Endometrial microvascular endothelial cells (primary cell): Measurements from ENCODE around the gene NTRK3. TPM values are rescaled to one million over a fixed set of nuclear protein-coding genes. Genes with fewer than 3 reads are reported as not detected.

ENCODE experiments used
- in situ Hi-C: cut with HindIII; loops from 2 replicates; pipeline ENCODE4 v1.10.0; 2017; ENCODE audit warnings: low sequenced_read_pairs, low pct_unique_long_range_greater_than_20kb; ENCODE audit errors: inconsistent ontology term
- total RNA-seq: library from RNA; depleted of rRNA; stranded (reverse); fragments of >200 nt; gene quantifications from one replicate; pipeline ENCODE4 v1.2.3, GENCODE V29; 2015; ENCODE audit errors: inconsistent ontology term

Gene NTRK3
- total RNA-seq, 1 donor from 2014 or later: not detected

DNA sequence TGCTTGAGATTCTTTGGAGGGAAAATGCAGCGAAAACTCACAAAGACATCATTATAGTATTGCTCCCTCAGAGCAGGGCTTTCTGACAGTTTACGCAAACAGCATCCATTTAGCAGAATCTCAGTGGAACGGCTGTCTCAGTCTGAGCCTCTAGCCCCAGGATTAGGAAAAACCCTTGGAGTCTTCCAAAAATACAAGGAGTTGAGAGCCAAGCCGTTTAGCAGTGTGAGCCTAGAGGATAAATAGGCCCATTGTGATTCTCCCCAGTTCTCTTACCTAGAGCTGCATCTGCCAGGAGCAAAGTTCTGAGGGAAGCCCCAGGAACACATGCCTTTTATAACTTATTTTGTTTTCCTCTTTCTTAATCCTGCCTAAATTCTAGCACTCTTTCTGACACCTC is 359.6 kb downstream of the NTRK3 start:
- in situ Hi-C loops: no loop called here

GRCh38 chr15:87887177-87887576 is 369.4 kb downstream of the NTRK3 start:
- in situ Hi-C loops: no loop called here

DNA sequence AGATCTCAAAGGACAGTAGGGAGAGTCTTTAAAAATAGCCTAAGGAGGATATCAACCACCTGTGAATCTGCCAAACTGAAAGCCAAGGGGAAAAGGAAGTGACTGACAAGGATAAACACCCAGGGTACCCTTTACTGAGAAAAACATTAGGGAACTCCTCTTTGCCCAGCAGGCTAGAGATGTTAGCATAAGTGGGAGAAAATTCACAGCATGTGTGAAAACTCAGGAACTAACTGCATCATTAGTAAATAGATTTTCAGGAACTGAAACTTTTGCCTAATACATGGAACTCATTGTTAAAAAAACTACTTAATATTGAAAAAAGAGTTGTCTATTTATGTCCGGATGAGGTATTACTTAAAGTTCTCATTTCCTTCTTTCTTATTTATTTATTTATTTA is 375.5 kb downstream of the NTRK3 start:
- in situ Hi-C loops: no loop called here

- in situ Hi-C loops: no loop called here
Measured at GRCh38 chr15:87877822-87878542, 378.6 kb downstream of the NTRK3 start.

DNA sequence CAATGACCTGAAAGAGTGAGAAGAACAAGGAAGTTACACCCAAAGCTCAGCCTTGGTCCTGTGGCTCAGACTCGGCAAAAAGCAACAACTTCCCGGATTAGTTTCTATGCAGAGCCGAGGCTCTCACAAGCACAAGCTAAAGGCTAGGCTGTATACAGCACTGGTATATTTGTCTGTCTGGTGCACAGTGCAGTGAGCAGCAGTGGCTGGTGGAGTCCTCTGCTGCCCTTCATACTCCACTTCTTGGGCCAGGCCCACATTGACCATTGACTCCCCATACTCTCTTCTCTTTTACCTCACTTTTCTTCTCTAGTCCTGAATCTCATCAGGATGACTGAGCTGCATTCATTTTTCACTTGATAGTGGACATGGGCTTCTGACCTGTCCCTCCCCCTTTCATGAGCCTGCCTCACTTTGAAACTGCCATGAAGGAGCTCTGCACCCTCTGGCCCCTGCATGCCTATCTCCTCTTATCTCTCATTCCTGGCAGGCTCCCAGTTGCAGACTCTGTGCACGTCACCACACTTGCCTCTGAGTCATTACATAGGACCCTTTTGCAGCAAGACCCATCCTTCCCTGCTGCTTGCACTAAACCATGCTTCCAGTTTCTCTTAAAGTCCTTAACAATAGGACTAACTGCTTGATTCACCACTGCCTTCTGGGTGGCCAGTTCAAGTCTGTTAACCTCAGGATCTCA is 379.3 kb downstream of the NTRK3 start:
- in situ Hi-C loops: no loop called here

DNA sequence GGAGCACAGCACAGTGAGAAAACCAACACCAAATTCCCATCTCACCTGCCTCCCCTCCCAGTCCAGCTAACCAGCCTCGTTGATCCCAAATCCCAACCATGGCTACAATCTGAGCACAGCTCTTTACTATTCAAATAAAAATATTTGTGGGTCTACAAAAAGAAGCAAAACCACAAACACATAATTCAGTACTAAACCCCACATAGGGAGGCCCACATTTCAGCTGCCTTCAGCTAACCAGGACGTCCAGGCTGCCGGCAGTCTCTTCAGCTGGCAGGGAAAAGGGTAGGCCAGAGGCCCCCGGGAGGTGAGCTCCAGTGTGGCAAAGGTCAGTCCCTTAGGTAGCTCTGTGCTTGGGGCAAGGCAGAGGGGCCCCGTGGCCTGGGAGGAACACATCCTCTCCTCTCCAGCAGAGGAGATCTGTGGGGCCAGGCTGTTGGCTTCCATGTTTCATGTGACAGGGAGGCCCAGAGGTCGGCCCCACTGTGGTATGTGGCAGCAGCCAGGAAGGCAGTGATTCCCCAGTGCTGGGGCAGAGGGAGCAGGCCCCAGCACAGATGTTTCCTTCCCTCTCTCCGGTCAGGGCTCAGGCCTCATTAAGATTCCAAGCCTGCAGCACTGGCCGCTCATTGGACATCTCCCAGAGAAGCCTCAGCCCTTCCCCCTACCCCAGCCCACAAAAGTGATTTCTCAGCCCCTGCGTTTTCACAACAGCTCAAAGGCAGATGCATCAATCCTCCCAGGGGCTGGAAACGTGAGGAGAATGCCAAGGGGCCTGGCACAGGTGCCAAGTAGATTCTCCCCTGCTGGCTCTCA is 381.4 kb downstream of the NTRK3 start:
- in situ Hi-C loops: no loop called here

- in situ Hi-C loops: no loop called here
Measured at GRCh38 chr15:87873516-87873915, 383.0 kb downstream of the NTRK3 start.

- in situ Hi-C loops: no loop called here
Measured at GRCh38 chr15:87871731-87872320, 384.7 kb downstream of the NTRK3 start.

- in situ Hi-C loops: no loop called here
Measured at GRCh38 chr15:87871258-87871681, 385.3 kb downstream of the NTRK3 start.

GRCh38 chr15:87866961-87867360 is 389.6 kb downstream of the NTRK3 start:
- in situ Hi-C loops: no loop called here

DNA sequence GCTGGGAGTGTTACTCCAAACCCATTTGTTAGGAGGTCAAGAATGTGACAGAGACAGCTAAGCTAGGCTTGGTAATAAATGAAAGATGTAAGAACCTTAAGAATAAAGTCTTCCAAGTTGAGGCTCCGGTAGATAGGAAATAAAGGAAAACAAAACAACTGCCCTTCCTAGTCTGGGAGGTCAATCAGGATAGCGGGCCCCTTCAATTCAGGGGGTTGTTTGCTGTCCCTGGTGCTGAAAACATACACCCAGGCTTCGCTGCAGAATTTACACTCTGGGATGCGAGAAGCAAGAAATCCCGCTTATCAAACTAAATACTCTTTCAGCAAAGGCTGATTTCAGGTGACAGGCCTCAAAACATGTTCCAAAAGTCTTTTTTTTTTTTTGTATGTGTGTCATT is 393.4 kb downstream of the NTRK3 start:
- in situ Hi-C loops: no loop called here

GRCh38 chr15:87860743-87861142 is 395.8 kb downstream of the NTRK3 start:
- in situ Hi-C loops: no loop called here

- in situ Hi-C loops: no loop called here
Measured at GRCh38 chr15:87858651-87859050, 397.9 kb downstream of the NTRK3 start.

DNA sequence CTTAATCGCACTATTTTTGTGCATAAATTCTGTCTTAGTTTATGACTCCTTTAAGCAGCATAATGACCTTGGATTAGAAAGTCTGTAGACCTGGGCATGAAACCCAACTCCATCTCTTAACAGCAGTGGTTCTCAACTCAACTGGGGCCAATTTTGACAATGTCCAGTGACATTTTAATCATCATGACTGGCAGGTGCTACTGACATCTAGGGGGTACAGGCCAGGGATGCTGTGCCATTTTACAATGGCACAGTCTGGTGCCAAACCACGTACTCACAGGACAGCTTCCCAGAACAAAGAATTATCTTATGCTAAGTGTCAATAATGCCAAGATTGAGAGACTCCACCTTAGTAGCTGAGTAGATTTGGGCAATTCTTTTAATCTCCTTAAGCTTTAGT is 405.0 kb downstream of the NTRK3 start:
- in situ Hi-C loops: no loop called here

DNA sequence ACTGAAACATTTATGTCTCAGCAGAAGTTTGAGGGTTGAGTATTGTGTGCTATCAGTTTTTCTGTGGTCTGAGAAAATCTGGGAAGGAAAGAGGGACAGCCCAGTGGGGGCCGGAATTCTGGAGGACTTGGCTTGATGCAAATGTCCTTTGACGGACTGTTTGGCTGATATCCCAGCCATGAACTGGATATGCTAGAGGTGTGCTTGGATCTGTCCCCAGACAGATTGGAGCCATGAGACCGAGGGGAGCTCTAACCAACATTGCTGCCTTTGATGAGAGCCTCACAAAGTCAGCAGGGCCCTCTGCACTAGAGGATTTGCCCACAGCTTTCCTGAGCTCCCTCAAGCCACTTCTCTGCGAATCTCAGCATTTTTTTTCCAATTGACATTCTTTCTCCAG is 405.6 kb downstream of the NTRK3 start:
- in situ Hi-C loops: no loop called here

DNA sequence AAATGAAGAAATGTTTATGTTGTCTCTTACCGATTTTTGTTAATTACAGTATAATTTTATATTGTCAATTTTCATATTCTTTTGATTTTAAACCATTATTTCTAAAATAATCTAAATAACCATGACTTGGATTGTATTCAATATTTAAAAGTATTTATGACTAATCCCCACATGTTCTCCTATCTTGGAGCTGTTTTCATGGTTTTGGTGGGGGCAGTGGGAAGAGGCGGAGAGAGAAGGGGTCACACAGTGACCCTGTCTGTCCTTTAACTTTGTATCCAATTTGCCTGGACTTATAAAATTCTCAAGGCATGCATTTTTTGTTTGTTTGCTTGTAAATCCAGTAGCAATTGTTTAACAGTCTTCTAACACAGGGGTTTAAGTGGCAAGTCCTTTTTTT is 407.4 kb downstream of the NTRK3 start:
- in situ Hi-C loops: no loop called here

- in situ Hi-C loops: no loop called here
Measured at GRCh38 chr15:87848012-87848411, 408.5 kb downstream of the NTRK3 start.

- in situ Hi-C loops: no loop called here
Measured at GRCh38 chr15:87846746-87847145, 409.8 kb downstream of the NTRK3 start.

DNA sequence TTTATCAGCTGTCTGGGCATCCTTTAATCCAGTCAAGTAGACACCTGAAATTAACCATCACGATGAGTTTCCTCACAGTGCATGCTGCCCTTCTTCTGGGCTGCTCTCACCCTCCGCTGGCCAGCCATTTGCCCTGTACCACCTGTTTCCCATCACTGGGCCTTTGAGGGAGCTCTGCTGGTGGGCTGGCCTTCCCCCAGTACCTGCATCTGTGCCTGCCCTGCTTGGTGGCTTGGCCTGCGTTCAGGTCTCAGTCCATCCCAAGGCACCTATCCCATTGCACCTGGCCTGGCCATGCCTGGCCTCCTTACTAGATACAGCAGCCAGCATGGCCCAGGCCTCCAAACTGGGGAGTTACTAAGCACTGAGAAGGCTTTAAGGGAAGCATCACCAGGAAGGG is 413.2 kb downstream of the NTRK3 start:
- in situ Hi-C loops: no loop called here
